Mucosa of descending colon (tissue), 3 donors: ENCODE data around the gene QKI. TPM values are rescaled to one million over a fixed set of nuclear protein-coding genes. Genes with fewer than 3 reads are reported as not detected.

Experiments used
- ATAC-seq: fragments of 200-7000 bp; cut with Tn5 transposase; one replicate; pipeline ENCODE4 v1.9.1; 2020; ENCODE audit warnings: mild to moderate bottlenecking, moderate library complexity
- DNase-seq, 3 donors: peaks; one replicate each; pipeline ENCODE4 v3.0.0-alpha.2; 2020
- H3K36me3 ChIP-seq: fragments of 200-600 bp; one replicate; pipeline ENCODE4 v1.8.0; 2021; ENCODE audit warnings: low read depth, mild to moderate bottlenecking
- H3K4me1 ChIP-seq: fragments of 200-600 bp; one replicate; pipeline ENCODE4 v1.8.0; 2021; ENCODE audit warnings: low read depth, mild to moderate bottlenecking
- H3K4me3 ChIP-seq: fragments of 200-600 bp; one replicate; pipeline ENCODE4 v1.8.0; 2021; ENCODE audit warnings: mild to moderate bottlenecking
- H3K9me3 ChIP-seq: fragments of 200-600 bp; one replicate; pipeline ENCODE4 v1.8.0; 2021; ENCODE audit warnings: mild to moderate bottlenecking
- intact Hi-C, 2 donors: fragments of 100-400 bp; cut with DNase I in 1 of 2; cut with micrococcal nuclease in 1 of 2; formaldehyde crosslinking; loops; one replicate each; pipeline versions ENCODE4 v1.11.0 to v1.11.1; 2022; cut with DNase I, micrococcal nuclease
- total RNA-seq, 3 donors: library from RNA; stranded (reverse); fragmentation: NEBNext Ultra II Directional in 2 of 3; extraction: Animal tissue kit (Norgen Biotek cat#: 25700) in 2 of 3; gene quantifications; one replicate each; pipeline versions ENCODE4 v1.2.1 to v1.2.4, GENCODE V29; 2021 to 2023
- TF ChIP-seq, protein P1 (sequence below): fragments of 200-600 bp; IDR thresholded peaks from one replicate; pipeline ENCODE4 v1.8.0; 2022; ENCODE audit warnings: antibody characterized with exemption, mild to moderate bottlenecking
- donor health status: DM: no; HTN: no; CAD: no; lungs with moderate emphysema.
- donor health status: DM: no; HTN: no; CAD: no.
- donor health status: DM: no; HTN: yes; CAD: no.

The QKI gene
- total RNA-seq, 3 donors from 2014 or later, result 11.3 to 129 (median 35.8) TPM

DNA sequence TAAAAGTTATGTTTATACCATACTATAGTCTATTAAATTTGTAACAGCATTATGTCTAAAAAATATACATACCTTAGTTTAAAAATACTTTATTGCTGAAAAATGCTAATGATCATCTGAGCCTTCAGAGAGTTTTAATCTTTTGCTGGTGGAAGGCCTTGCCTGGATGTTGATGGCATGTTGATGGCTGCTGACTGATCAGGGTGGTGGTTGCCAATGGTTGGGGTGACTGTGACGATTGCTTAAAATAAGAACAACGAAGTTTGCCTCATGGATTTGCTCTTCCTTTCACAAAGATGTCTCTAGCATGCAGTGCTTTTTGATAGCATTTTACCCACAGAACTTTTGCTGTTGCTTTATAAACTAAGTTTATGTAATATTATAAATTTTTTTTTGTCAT is 68.6 kb downstream of the QKI start:
- no peaks in the 10 kb centered on the region for H3K36me3 ChIP-seq
- intact Hi-C loops, result no loop called here
- H3K4me3 ChIP-seq, result no peak overlapping the region
- ATAC-seq, result no peak
- no peak for DNase-seq
- TF ChIP-seq, protein P1, sequence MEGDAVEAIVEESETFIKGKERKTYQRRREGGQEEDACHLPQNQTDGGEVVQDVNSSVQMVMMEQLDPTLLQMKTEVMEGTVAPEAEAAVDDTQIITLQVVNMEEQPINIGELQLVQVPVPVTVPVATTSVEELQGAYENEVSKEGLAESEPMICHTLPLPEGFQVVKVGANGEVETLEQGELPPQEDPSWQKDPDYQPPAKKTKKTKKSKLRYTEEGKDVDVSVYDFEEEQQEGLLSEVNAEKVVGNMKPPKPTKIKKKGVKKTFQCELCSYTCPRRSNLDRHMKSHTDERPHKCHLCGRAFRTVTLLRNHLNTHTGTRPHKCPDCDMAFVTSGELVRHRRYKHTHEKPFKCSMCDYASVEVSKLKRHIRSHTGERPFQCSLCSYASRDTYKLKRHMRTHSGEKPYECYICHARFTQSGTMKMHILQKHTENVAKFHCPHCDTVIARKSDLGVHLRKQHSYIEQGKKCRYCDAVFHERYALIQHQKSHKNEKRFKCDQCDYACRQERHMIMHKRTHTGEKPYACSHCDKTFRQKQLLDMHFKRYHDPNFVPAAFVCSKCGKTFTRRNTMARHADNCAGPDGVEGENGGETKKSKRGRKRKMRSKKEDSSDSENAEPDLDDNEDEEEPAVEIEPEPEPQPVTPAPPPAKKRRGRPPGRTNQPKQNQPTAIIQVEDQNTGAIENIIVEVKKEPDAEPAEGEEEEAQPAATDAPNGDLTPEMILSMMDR, result no peak
- H3K9me3 ChIP-seq, result no peaks in the 10 kb centered on the region
- no peaks in the 10 kb centered on the region for H3K4me1 ChIP-seq

DNA sequence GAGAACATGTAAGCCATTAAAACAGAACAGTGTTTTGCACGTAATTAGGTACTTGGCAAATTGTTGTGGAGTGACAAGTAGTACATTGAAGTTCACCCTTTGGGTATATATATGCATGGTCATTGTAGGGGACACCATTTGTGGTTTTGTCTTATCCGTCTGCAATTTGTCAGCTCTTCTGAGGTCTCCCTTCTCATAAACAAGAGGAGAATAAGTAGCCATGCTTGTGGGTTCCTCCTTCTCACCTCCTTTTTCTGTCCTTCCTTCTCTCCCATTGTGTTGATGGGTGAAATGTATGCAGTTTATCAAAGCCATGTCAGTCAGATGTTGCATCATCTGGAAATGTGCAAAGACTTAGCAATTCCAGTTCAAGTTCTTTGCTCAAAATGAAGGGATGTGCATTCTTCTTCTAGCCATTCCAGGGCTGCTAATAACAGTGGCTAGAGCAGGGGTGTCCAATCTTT is 70.9 kb downstream of the QKI start:
- TF ChIP-seq, protein P1, result no peak
- no peaks in the 10 kb centered on the region for H3K36me3 ChIP-seq
- no peaks in the 10 kb centered on the region for H3K9me3 ChIP-seq
- H3K4me1 ChIP-seq, result no peaks in the 10 kb centered on the region
- no peak for ATAC-seq
- no peak for DNase-seq
- intact Hi-C loops, result no loop called here
- H3K4me3 ChIP-seq, result no peak overlapping the region

DNA sequence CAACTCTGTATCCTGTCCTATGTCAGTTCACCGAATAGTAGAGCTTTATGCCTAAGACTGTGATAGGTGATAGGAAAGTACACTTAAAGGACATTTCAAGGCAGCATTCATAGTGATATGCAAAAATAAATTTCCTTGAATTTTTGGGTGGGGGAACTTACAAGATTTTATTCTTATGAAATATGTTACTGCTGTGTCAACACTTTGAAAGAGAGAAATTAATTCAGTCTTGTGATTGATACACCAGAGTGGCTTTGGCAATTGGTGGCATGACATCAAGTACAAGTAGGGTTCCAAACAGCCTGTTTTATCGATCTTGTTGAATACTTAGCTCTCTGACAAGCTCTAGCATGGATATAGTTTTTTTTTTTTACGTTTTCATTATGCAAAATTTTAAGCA is 72.3 kb downstream of the QKI start:
- H3K36me3 ChIP-seq, result no peaks in the 10 kb centered on the region
- ATAC-seq (no peak), DNase-seq (no peak)
- no peak overlapping the region for H3K4me3 ChIP-seq
- TF ChIP-seq, protein P1, result no peak
- intact Hi-C loops, result no loop called here
- peaks cover 8% of the 10 kb centered on the region for H3K4me1 ChIP-seq
- no peaks in the 10 kb centered on the region for H3K9me3 ChIP-seq

DNA sequence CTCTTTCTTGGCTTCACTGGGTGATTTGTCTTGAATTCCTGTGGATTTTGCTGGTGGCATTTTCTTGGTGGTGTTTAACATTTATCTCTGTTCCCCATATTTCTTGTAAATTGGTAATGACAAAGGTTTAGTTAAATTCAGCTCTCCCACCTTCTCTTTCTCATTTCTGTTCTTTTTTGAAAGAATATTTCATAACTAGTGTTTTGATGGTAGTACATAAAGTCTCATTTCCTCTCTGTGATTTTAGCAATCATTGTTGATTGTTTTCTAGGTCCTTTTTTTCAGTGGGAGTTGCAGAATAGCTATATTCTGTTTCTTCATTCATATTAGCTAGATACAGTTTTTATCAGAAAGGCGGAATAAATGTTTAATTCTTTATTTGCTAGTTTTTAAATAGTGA is 73.1 kb downstream of the QKI start:
- DNase-seq (no peak), ATAC-seq (no peak)
- no peak overlapping the region for H3K4me3 ChIP-seq
- TF ChIP-seq, protein P1, result no peak
- peaks cover 8% of the 10 kb centered on the region for H3K4me1 ChIP-seq
- H3K36me3 ChIP-seq, result no peaks in the 10 kb centered on the region
- no peaks in the 10 kb centered on the region for H3K9me3 ChIP-seq
- intact Hi-C loops, result no loop called here

DNA sequence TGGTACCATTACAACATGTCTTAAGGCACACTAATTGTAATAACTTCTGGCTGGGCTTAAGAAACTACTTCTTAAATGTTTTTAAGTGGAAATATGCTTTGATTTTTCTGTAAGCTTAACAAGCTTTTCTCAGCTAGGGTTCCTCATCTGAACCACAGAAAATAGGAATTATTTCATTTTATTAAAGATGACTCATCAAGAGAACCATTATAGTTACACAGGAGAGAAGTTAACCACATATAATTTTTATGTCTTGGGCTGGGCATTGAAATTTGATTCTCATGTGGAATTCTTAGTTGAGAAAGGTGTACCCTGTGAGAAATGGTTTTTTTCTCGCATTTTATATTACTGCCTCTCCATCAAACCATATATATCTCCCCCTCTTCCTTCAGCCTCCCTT is 75.1 kb downstream of the QKI start:
- DNase-seq, result no peak
- intact Hi-C loops, result no loop called here
- TF ChIP-seq, protein P1, result no peak
- no peak for ATAC-seq
- Histone ChIP-seq H3K4me3 (no peak overlapping the region), H3K36me3 (no peaks in the 10 kb centered on the region), H3K9me3 (no peaks in the 10 kb centered on the region), H3K4me1 (peaks cover 8% of the 10 kb centered on the region)
